ENCODE measurements around the gene DISC1. TPM values are rescaled to one million over a fixed set of nuclear protein-coding genes. Genes with fewer than 3 reads are reported as not detected.
A peak's percentile ranks its signal among the peaks of the same experiment; 100 is the strongest.

DISC1 gene
- total and polyA plus RNA-seq, 2 experiments from 2014 or later: 2.1 to 6.5 TPM

DNA sequence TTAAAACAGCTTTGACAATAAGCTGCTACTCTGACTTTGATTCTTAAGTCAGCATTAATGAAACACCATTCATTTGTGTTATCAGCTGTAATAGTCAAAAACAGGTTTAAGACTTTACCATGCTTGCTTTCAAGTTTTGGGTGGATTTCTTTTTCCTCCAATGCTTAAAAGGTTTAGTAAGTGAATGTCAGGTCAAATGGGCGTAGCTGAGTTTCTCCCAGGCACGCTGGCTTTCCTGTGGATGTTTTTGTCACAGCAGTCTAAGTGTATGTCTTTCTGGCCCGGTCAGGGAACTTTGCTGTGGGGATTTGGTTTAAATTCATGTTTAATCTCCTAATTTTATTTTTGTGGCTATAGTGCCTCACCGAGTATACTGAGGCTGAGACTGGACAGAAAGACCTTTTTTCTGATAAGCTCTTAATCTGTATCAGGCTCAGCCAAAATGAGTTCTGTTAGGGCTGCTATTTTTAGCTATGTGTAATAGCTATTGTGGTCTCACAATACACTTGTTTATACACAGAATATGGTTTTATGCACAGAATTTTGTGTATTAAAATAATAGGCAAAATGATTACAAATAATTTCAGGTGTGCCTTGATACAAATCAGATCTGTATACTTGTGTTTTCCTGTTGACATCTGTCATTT is 292.8 kb downstream of the DISC1 start:
- Histone ChIP-seq H3K36me3 (ENCODE audit: insufficient read depth) (no peaks in the 10 kb centered on the region), H3K4me1 (ENCODE audit: insufficient read depth) (no peaks in the 10 kb centered on the region), H3K79me2 (replicated peaks; ENCODE audit: insufficient read depth) (no peaks in the 10 kb centered on the region), H2AFZ (no peak overlapping the region), H3K4me2 (no peak overlapping the region), H3K27ac (ENCODE audit: low read depth) (no peak overlapping the region), H3K4me3 (no peak overlapping the region), H3K9me2 (ENCODE audit: insufficient read depth) (no peaks in the 10 kb centered on the region), H3F3A (replicated peaks; ENCODE audit: low read depth) (no peaks in the 10 kb centered on the region), H3K27me3 (ENCODE audit: insufficient read depth) (no peaks in the 10 kb centered on the region), H4K20me1 (replicated peaks; ENCODE audit: insufficient read depth) (no peaks in the 10 kb centered on the region)
- no peaks in the 10 kb centered on the region for H3K36me3 Mint-ChIP-seq (ENCODE audit: low read depth)
- H3K9me3 Mint-ChIP-seq: no peaks in the 10 kb centered on the region
- no peak for TF ChIP-seq CREB1 (CRISPR knock-in tag; IDR thresholded peaks at IDR 0.05; ENCODE audit: low read depth)
- no peak for DNase-seq (ENCODE audit: low spot score)
- peaks cover 7% of the 10 kb centered on the region for H3K27me3 Mint-ChIP-seq (ENCODE audit: insufficient read depth, low read depth, poor library complexity)
- peaks cover 20% of the 10 kb centered on the region for H3K4me1 Mint-ChIP-seq
- H3K27ac Mint-ChIP-seq: no peak overlapping the region
- H3K4me3 Mint-ChIP-seq: no peak overlapping the region
- ATAC-seq: no peak

DNA sequence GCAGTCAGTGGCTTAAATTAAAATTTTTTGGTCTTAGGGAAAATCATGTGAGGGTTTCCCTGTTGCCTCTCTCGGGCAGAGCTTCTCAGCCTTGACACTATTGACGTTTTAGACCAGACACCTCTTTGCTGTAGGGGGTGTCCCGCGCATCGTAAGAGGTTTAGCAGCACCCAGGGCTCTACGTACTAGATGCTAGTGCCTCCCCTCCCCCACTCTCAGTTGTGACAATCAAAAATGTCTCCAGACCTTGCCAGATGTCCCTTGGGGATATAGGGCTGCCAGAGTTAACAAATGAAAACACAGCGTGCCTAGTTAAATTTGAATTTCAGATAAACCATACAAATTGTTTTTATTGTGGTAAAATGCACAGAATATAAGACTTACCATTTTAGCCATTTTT is 293.3 kb downstream of the DISC1 start:
- Histone ChIP-seq H2AFZ (no peak overlapping the region), H3K4me1 (ENCODE audit: insufficient read depth) (no peaks in the 10 kb centered on the region), H3K36me3 (ENCODE audit: insufficient read depth) (no peaks in the 10 kb centered on the region), H3K27ac (ENCODE audit: low read depth) (no peak overlapping the region), H3F3A (replicated peaks; ENCODE audit: low read depth) (no peaks in the 10 kb centered on the region), H3K79me2 (replicated peaks; ENCODE audit: insufficient read depth) (no peaks in the 10 kb centered on the region), H3K4me3 (no peak overlapping the region), H4K20me1 (replicated peaks; ENCODE audit: insufficient read depth) (no peaks in the 10 kb centered on the region), H3K4me2 (no peak overlapping the region), H3K27me3 (ENCODE audit: insufficient read depth) (no peaks in the 10 kb centered on the region), H3K9me2 (ENCODE audit: insufficient read depth) (no peaks in the 10 kb centered on the region)
- no peak overlapping the region for H3K4me3 Mint-ChIP-seq
- peaks cover 20% of the 10 kb centered on the region for H3K4me1 Mint-ChIP-seq
- no peak overlapping the region for H3K27ac Mint-ChIP-seq
- peak; percentile 47 for ATAC-seq
- peak; percentile 25 for DNase-seq (ENCODE audit: low spot score)
- H3K9me3 Mint-ChIP-seq: no peaks in the 10 kb centered on the region
- H3K36me3 Mint-ChIP-seq (ENCODE audit: low read depth): no peaks in the 10 kb centered on the region
- H3K27me3 Mint-ChIP-seq (ENCODE audit: insufficient read depth, low read depth, poor library complexity): peaks cover 4% of the 10 kb centered on the region
- TF ChIP-seq JUNB (IDR thresholded peaks at IDR 0.05; ENCODE audit: unreplicated experiment) (no peak), CREB1 (CRISPR knock-in tag; IDR thresholded peaks at IDR 0.05; ENCODE audit: low read depth) (no peak), EZH2phosphoT487 (IDR thresholded peaks at IDR 0.05; ENCODE audit: unreplicated experiment) (no peak), ZNF114 (CRISPR knock-in tag; IDR thresholded peaks at IDR 0.05) (no peak), POLR2AphosphoS5 (IDR thresholded peaks at IDR 0.05; ENCODE audit: low read depth) (no peak), EZH2 (IDR thresholded peaks at IDR 0.05; ENCODE audit: low read depth, unreplicated experiment) (no peak), ZNF331 (CRISPR knock-in tag; IDR thresholded peaks at IDR 0.05; ENCODE audit: low read depth) (no peak), NANOG (IDR thresholded peaks at IDR 0.05; ENCODE audit: borderline replicate concordance) (no peak), STAT1 (IDR thresholded peaks at IDR 0.05; ENCODE audit: unreplicated experiment) (no peak)
- TF ChIP-seq, protein P1, sequence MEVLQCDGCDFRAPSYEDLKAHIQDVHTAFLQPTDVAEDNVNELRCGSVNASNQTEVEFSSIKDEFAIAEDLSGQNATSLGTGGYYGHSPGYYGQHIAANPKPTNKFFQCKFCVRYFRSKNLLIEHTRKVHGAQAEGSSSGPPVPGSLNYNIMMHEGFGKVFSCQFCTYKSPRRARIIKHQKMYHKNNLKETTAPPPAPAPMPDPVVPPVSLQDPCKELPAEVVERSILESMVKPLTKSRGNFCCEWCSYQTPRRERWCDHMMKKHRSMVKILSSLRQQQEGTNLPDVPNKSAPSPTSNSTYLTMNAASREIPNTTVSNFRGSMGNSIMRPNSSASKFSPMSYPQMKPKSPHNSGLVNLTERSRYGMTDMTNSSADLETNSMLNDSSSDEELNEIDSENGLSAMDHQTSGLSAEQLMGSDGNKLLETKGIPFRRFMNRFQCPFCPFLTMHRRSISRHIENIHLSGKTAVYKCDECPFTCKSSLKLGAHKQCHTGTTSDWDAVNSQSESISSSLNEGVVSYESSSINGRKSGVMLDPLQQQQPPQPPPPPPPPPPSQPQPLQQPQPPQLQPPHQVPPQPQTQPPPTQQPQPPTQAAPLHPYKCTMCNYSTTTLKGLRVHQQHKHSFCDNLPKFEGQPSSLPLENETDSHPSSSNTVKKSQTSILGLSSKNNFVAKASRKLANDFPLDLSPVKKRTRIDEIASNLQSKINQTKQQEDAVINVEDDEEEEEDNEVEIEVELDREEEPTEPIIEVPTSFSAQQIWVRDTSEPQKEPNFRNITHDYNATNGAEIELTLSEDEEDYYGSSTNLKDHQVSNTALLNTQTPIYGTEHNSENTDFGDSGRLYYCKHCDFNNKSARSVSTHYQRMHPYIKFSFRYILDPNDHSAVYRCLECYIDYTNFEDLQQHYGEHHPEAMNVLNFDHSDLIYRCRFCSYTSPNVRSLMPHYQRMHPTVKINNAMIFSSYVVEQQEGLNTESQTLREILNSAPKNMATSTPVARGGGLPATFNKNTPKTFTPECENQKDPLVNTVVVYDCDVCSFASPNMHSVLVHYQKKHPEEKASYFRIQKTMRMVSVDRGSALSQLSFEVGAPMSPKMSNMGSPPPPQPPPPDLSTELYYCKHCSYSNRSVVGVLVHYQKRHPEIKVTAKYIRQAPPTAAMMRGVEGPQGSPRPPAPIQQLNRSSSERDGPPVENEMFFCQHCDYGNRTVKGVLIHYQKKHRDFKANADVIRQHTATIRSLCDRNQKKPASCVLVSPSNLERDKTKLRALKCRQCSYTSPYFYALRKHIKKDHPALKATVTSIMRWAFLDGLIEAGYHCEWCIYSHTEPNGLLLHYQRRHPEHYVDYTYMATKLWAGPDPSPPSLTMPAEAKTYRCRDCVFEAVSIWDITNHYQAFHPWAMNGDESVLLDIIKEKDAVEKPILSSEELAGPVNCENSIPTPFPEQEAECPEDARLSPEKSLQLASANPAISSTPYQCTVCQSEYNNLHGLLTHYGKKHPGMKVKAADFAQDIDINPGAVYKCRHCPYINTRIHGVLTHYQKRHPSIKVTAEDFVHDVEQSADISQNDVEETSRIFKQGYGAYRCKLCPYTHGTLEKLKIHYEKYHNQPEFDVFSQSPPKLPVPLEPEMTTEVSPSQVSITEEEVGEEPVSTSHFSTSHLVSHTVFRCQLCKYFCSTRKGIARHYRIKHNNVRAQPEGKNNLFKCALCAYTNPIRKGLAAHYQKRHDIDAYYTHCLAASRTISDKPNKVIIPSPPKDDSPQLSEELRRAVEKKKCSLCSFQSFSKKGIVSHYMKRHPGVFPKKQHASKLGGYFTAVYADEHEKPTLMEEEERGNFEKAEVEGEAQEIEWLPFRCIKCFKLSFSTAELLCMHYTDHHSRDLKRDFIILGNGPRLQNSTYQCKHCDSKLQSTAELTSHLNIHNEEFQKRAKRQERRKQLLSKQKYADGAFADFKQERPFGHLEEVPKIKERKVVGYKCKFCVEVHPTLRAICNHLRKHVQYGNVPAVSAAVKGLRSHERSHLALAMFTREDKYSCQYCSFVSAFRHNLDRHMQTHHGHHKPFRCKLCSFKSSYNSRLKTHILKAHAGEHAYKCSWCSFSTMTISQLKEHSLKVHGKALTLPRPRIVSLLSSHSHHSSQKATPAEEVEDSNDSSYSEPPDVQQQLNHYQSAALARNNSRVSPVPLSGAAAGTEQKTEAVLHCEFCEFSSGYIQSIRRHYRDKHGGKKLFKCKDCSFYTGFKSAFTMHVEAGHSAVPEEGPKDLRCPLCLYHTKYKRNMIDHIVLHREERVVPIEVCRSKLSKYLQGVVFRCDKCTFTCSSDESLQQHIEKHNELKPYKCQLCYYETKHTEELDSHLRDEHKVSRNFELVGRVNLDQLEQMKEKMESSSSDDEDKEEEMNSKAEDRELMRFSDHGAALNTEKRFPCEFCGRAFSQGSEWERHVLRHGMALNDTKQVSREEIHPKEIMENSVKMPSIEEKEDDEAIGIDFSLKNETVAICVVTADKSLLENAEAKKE (CRISPR knock-in tag; IDR thresholded peaks at IDR 0.05): no peak
- TF ChIP-seq, protein P2, sequence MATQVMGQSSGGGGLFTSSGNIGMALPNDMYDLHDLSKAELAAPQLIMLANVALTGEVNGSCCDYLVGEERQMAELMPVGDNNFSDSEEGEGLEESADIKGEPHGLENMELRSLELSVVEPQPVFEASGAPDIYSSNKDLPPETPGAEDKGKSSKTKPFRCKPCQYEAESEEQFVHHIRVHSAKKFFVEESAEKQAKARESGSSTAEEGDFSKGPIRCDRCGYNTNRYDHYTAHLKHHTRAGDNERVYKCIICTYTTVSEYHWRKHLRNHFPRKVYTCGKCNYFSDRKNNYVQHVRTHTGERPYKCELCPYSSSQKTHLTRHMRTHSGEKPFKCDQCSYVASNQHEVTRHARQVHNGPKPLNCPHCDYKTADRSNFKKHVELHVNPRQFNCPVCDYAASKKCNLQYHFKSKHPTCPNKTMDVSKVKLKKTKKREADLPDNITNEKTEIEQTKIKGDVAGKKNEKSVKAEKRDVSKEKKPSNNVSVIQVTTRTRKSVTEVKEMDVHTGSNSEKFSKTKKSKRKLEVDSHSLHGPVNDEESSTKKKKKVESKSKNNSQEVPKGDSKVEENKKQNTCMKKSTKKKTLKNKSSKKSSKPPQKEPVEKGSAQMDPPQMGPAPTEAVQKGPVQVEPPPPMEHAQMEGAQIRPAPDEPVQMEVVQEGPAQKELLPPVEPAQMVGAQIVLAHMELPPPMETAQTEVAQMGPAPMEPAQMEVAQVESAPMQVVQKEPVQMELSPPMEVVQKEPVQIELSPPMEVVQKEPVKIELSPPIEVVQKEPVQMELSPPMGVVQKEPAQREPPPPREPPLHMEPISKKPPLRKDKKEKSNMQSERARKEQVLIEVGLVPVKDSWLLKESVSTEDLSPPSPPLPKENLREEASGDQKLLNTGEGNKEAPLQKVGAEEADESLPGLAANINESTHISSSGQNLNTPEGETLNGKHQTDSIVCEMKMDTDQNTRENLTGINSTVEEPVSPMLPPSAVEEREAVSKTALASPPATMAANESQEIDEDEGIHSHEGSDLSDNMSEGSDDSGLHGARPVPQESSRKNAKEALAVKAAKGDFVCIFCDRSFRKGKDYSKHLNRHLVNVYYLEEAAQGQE (IDR thresholded peaks at IDR 0.05; ENCODE audit: unreplicated experiment): no peak
